ENCODE data around the gene C1orf167.

The C1orf167 gene

GRCh38 chr1:11736746-11737639 is 25.0 kb upstream of the C1orf167 start:
- peaks cover 22% of the 10 kb centered on the region for H3K4me1 ChIP-seq (ENCODE audit: low read depth, poor library complexity, severe bottlenecking)
- H3K4me3 ChIP-seq (IDR thresholded peaks at IDR 0.05; ENCODE audit: insufficient read depth, low read depth, low read length), result peak overlapping the region; percentile 82
- peak overlapping the region; percentile 62 for H3K4me2 ChIP-seq
- no peaks in the 10 kb centered on the region for H3K36me3 ChIP-seq (ENCODE audit: insufficient read depth)
- H3K27ac ChIP-seq, result peak overlapping the region; percentile 35
- no peaks in the 10 kb centered on the region for H3K27me3 ChIP-seq (ENCODE audit: insufficient read depth, low read depth)
- H3K79me2 ChIP-seq (ENCODE audit: insufficient read depth, low read depth), result no peaks in the 10 kb centered on the region
- H3K9ac ChIP-seq, result peak overlapping the region; percentile 57
- H4K20me1 ChIP-seq (ENCODE audit: insufficient read depth), result no peaks in the 10 kb centered on the region
- no peak for TF ChIP-seq CTCF (conservative IDR thresholded peaks at IDR 0.05; ENCODE audit: low read depth, low read length)
- peak overlapping the region; percentile 56 for H2AFZ ChIP-seq (ENCODE audit: low read depth)

- H3K79me2 ChIP-seq (ENCODE audit: insufficient read depth, low read depth), result no peaks in the 10 kb centered on the region
- TF ChIP-seq CTCF (conservative IDR thresholded peaks at IDR 0.05; ENCODE audit: low read depth, low read length), result no peak
- no peak overlapping the region for H2AFZ ChIP-seq (ENCODE audit: low read depth)
- H3K4me2 ChIP-seq, result no peak overlapping the region
- no peaks in the 10 kb centered on the region for H4K20me1 ChIP-seq (ENCODE audit: insufficient read depth)
- H3K27ac ChIP-seq, result no peak overlapping the region
- peaks cover 22% of the 10 kb centered on the region for H3K4me1 ChIP-seq (ENCODE audit: low read depth, poor library complexity, severe bottlenecking)
- no peak overlapping the region for H3K9ac ChIP-seq
- H3K27me3 ChIP-seq (ENCODE audit: insufficient read depth, low read depth), result no peaks in the 10 kb centered on the region
- H3K4me3 ChIP-seq (IDR thresholded peaks at IDR 0.05; ENCODE audit: insufficient read depth, low read depth, low read length), result no peak overlapping the region
- H3K36me3 ChIP-seq (ENCODE audit: insufficient read depth), result no peaks in the 10 kb centered on the region
Observed at GRCh38 chr1:11738096-11738495, 23.9 kb upstream of the C1orf167 start.

- H3K4me1 ChIP-seq (ENCODE audit: low read depth, poor library complexity, severe bottlenecking), result peaks cover 22% of the 10 kb centered on the region
- no peak overlapping the region for H3K4me2 ChIP-seq
- no peak overlapping the region for H2AFZ ChIP-seq (ENCODE audit: low read depth)
- no peak for TF ChIP-seq CTCF (conservative IDR thresholded peaks at IDR 0.05; ENCODE audit: low read depth, low read length)
- H3K9ac ChIP-seq, result no peak overlapping the region
- H3K79me2 ChIP-seq (ENCODE audit: insufficient read depth, low read depth), result no peaks in the 10 kb centered on the region
- no peaks in the 10 kb centered on the region for H3K27me3 ChIP-seq (ENCODE audit: insufficient read depth, low read depth)
- H4K20me1 ChIP-seq (ENCODE audit: insufficient read depth), result no peaks in the 10 kb centered on the region
- no peaks in the 10 kb centered on the region for H3K36me3 ChIP-seq (ENCODE audit: insufficient read depth)
- no peak overlapping the region for H3K27ac ChIP-seq
- H3K4me3 ChIP-seq (IDR thresholded peaks at IDR 0.05; ENCODE audit: insufficient read depth, low read depth, low read length), result no peak overlapping the region
Observed at GRCh38 chr1:11738783-11739182, 23.2 kb upstream of the C1orf167 start.

GRCh38 chr1:11740258-11741192 is 21.5 kb upstream of the C1orf167 start:
- TF ChIP-seq CTCF (conservative IDR thresholded peaks at IDR 0.05; ENCODE audit: low read depth, low read length), result no peak
- Histone ChIP-seq H3K36me3 (ENCODE audit: insufficient read depth) (no peaks in the 10 kb centered on the region), H3K9ac (no peak overlapping the region), H4K20me1 (ENCODE audit: insufficient read depth) (no peaks in the 10 kb centered on the region), H3K27me3 (ENCODE audit: insufficient read depth, low read depth) (no peaks in the 10 kb centered on the region), H3K27ac (no peak overlapping the region), H3K4me1 (ENCODE audit: low read depth, poor library complexity, severe bottlenecking) (peaks cover 21% of the 10 kb centered on the region), H3K79me2 (ENCODE audit: insufficient read depth, low read depth) (no peaks in the 10 kb centered on the region), H3K4me3 (IDR thresholded peaks at IDR 0.05; ENCODE audit: insufficient read depth, low read depth, low read length) (no peak overlapping the region), H3K4me2 (no peak overlapping the region), H2AFZ (ENCODE audit: low read depth) (no peak overlapping the region)

Data from KMS-11 (cell line).